IPS-18a (cell line): ENCODE results near the gene ANKS1A.

Experiments used
- H3K27ac ChIP-seq: one replicate; pipeline ENCODE4 v1.5.1; 2013; ENCODE audit warnings: low read length
- H3K27me3 ChIP-seq: one replicate; pipeline ENCODE4 v1.6.1; 2013; ENCODE audit warnings: mild to moderate bottlenecking, low read length; ENCODE audit not compliant: control insufficient read depth, insufficient read depth
- H3K36me3 ChIP-seq: one replicate; pipeline ENCODE4 v1.6.1; 2013; ENCODE audit warnings: low read depth, low read length; ENCODE audit not compliant: control insufficient read depth
- H3K4me1 ChIP-seq: one replicate; pipeline ENCODE4 v1.6.1; 2013; ENCODE audit warnings: low read depth, low read length; ENCODE audit not compliant: control insufficient read depth
- H3K4me3 ChIP-seq: one replicate; pipeline ENCODE4 v1.5.1; 2013; ENCODE audit warnings: low read length
- H3K9ac ChIP-seq: one replicate; pipeline ENCODE4 v1.6.1; 2013; ENCODE audit warnings: mild to moderate bottlenecking, low read length, moderate library complexity
- H3K9me3 ChIP-seq: one replicate; pipeline ENCODE4 v1.6.1; 2013; ENCODE audit warnings: low read depth, low read length; ENCODE audit not compliant: control insufficient read depth

ANKS1A gene

GRCh38 chr6:35064290-35064689 lies 175.2 kb downstream of the ANKS1A start:
- Histone ChIP-seq H3K4me3 (no peak overlapping the region), H3K9me3 (no peaks in the 10 kb centered on the region), H3K4me1 (peaks cover 9% of the 10 kb centered on the region), H3K36me3 (peaks cover 13% of the 10 kb centered on the region), H3K27me3 (no peaks in the 10 kb centered on the region), H3K9ac (no peak overlapping the region), H3K27ac (no peak overlapping the region)

- Histone ChIP-seq H3K9me3 (no peaks in the 10 kb centered on the region), H3K27me3 (no peaks in the 10 kb centered on the region), H3K4me3 (no peak overlapping the region), H3K4me1 (peaks cover 10% of the 10 kb centered on the region), H3K36me3 (peaks cover 10% of the 10 kb centered on the region), H3K9ac (no peak overlapping the region), H3K27ac (no peak overlapping the region)
Observed at GRCh38 chr6:35064757-35065440, 175.8 kb downstream of the ANKS1A start.

- Histone ChIP-seq H3K27me3 (no peaks in the 10 kb centered on the region), H3K4me1 (peaks cover 13% of the 10 kb centered on the region)
Observed at GRCh38 chr6:35065441-35065800, 176.4 kb downstream of the ANKS1A start.

GRCh38 chr6:35065870-35066269 lies 176.8 kb downstream of the ANKS1A start:
- Histone ChIP-seq H3K36me3 (peaks cover 2% of the 10 kb centered on the region), H3K27ac (no peak overlapping the region), H3K27me3 (no peaks in the 10 kb centered on the region), H3K9me3 (no peaks in the 10 kb centered on the region), H3K9ac (no peak overlapping the region), H3K4me3 (no peak overlapping the region), H3K4me1 (peaks cover 16% of the 10 kb centered on the region)

More at GRCh38 chr6:35065441-35065800, 176.4 kb downstream of the ANKS1A start:
- Histone ChIP-seq H3K27ac (no peak overlapping the region), H3K4me3 (no peak overlapping the region), H3K36me3 (peaks cover 6% of the 10 kb centered on the region), H3K9ac (no peak overlapping the region), H3K9me3 (no peaks in the 10 kb centered on the region)

- Histone ChIP-seq H3K9me3 (no peaks in the 10 kb centered on the region), H3K4me3 (no peak overlapping the region), H3K27ac (no peak overlapping the region), H3K36me3 (no peaks in the 10 kb centered on the region), H3K9ac (no peak overlapping the region), H3K27me3 (no peaks in the 10 kb centered on the region), H3K4me1 (peaks cover 30% of the 10 kb centered on the region)
Observed at GRCh38 chr6:35067234-35067633, 178.2 kb downstream of the ANKS1A start.

- H3K4me1 ChIP-seq, result peaks cover 32% of the 10 kb centered on the region
- H3K4me3 ChIP-seq, result no peak overlapping the region
- H3K9me3 ChIP-seq, result no peaks in the 10 kb centered on the region
- no peak overlapping the region for H3K27ac ChIP-seq
- no peaks in the 10 kb centered on the region for H3K36me3 ChIP-seq
- H3K9ac ChIP-seq, result no peak overlapping the region
- no peaks in the 10 kb centered on the region for H3K27me3 ChIP-seq
Observed at GRCh38 chr6:35068206-35068605, 179.2 kb downstream of the ANKS1A start.

GRCh38 chr6:35068644-35069043 lies 179.6 kb downstream of the ANKS1A start:
- Histone ChIP-seq H3K9ac (no peak overlapping the region), H3K4me3 (no peak overlapping the region), H3K4me1 (peaks cover 32% of the 10 kb centered on the region), H3K27ac (no peak overlapping the region), H3K27me3 (no peaks in the 10 kb centered on the region), H3K36me3 (no peaks in the 10 kb centered on the region), H3K9me3 (no peaks in the 10 kb centered on the region)

GRCh38 chr6:35069262-35069661 lies 180.2 kb downstream of the ANKS1A start:
- Histone ChIP-seq H3K4me1 (peaks cover 32% of the 10 kb centered on the region), H3K4me3 (no peak overlapping the region), H3K27ac (no peak overlapping the region), H3K27me3 (no peaks in the 10 kb centered on the region), H3K9ac (no peak overlapping the region), H3K36me3 (no peaks in the 10 kb centered on the region), H3K9me3 (no peaks in the 10 kb centered on the region)

GRCh38 chr6:35070111-35070510 lies 181.1 kb downstream of the ANKS1A start:
- Histone ChIP-seq H3K9ac (no peak overlapping the region), H3K4me3 (no peak overlapping the region), H3K9me3 (no peaks in the 10 kb centered on the region), H3K27ac (no peak overlapping the region), H3K27me3 (no peaks in the 10 kb centered on the region), H3K36me3 (no peaks in the 10 kb centered on the region), H3K4me1 (peaks cover 32% of the 10 kb centered on the region)

- H3K27me3 ChIP-seq, result no peaks in the 10 kb centered on the region
- H3K9ac ChIP-seq, result no peak overlapping the region
- no peak overlapping the region for H3K27ac ChIP-seq
- H3K4me3 ChIP-seq, result no peak overlapping the region
- no peaks in the 10 kb centered on the region for H3K36me3 ChIP-seq
- H3K4me1 ChIP-seq, result peaks cover 32% of the 10 kb centered on the region
- no peaks in the 10 kb centered on the region for H3K9me3 ChIP-seq
Observed at GRCh38 chr6:35071347-35071994, 182.4 kb downstream of the ANKS1A start.

- Histone ChIP-seq H3K4me3 (no peak overlapping the region), H3K9ac (no peak overlapping the region), H3K9me3 (no peaks in the 10 kb centered on the region), H3K27ac (no peak overlapping the region), H3K4me1 (peaks cover 32% of the 10 kb centered on the region), H3K27me3 (no peaks in the 10 kb centered on the region), H3K36me3 (no peaks in the 10 kb centered on the region)
Observed at GRCh38 chr6:35072051-35072697, 183.1 kb downstream of the ANKS1A start.

GRCh38 chr6:35072698-35073055 lies 183.6 kb downstream of the ANKS1A start:
- H3K4me1 ChIP-seq, result peaks cover 32% of the 10 kb centered on the region
- H3K9ac ChIP-seq, result no peak overlapping the region
- H3K27me3 ChIP-seq, result no peaks in the 10 kb centered on the region
- no peaks in the 10 kb centered on the region for H3K9me3 ChIP-seq
- H3K27ac ChIP-seq, result no peak overlapping the region
- no peak overlapping the region for H3K4me3 ChIP-seq
- H3K36me3 ChIP-seq, result no peaks in the 10 kb centered on the region
